Measurements from ENCODE around the gene SRPK3. TPM values are rescaled to one million over a fixed set of nuclear protein-coding genes. Genes with fewer than 3 reads are reported as not detected.

SRPK3 gene
- total RNA-seq, 1 experiment from 2014 or later: 0.46 TPM

DNA sequence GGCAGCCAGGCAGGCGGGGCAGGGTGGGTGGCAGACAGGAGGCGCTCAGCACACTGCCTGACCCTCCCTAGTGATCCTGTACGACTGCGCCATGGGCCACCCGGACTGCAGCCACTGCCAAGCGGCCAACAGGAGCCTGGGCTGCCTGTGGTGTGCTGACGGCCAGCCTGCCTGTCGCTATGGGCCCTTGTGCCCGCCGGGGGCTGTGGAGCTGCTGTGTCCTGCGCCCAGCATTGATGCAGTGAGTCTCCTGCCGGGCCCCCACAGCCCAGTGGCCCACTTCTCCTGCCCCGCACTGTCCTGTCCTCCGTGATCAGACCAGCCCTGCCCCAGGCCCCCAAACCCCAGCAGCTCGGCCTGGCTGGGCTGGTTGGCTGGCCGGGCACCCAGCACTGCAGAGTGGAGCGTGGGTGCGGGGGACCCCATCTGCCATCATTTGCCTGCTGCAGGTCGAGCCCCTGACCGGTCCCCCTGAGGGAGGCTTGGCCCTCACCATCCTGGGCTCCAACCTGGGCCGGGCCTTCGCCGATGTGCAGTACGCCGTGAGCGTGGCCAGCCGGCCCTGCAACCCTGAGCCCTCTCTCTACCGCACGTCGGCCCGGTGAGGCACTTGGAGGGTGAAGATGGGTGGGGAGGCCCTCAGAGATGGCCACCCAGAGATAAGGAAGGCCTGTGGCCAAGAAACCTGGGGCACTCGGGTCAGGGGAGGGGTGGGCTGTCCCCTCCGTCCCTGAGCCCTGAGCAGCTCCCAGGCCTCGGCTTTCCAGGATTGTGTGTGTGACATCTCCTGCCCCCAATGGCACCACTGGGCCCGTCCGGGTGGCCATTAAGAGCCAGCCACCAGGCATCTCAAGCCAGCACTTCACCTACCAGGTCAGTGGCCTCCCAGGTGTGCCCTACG is 9.2 kb upstream of the SRPK3 start:
- no peak for DNase-seq
- no peak overlapping the region for H3K27ac ChIP-seq
- intact Hi-C loops (cut with micrococcal nuclease; ENCODE audit: unreplicated experiment): no loop called here
- POLR2A ChIA-PET (ENCODE audit: unreplicated experiment): interaction anchor here (0.5 kb wide), 1 partner anchor 179 kb away, joined by 6 read pairs; no protein-coding TSS in a partner anchor
- CTCF ChIA-PET: no interaction called here
- no peaks in the 10 kb centered on the region for H3K79me2 ChIP-seq (ENCODE audit: low read depth)
- no peak overlapping the region for H3K4me3 ChIP-seq
- H3K4me1 ChIP-seq (replicated peaks; ENCODE audit: insufficient read depth): no peaks in the 10 kb centered on the region
- no peak overlapping the region for H3K4me2 ChIP-seq
- H3K9me2 ChIP-seq (ENCODE audit: insufficient read depth): no peaks in the 10 kb centered on the region
- H3K9me3 ChIP-seq (ENCODE audit: insufficient read depth, low read depth): no peaks in the 10 kb centered on the region
- H3K27me3 ChIP-seq (ENCODE audit: insufficient read depth, low read depth): no peaks in the 10 kb centered on the region
- no peaks in the 10 kb centered on the region for H3F3A ChIP-seq (ENCODE audit: insufficient read depth, low read depth)
- H3K36me3 ChIP-seq (ENCODE audit: low read depth): no peaks in the 10 kb centered on the region
- TF ChIP-seq EZH2 (IDR thresholded peaks at IDR 0.05; ENCODE audit: low read depth) (no peak), CTCF (conservative IDR thresholded peaks at IDR 0.05) (no peak)
- no peaks in the 10 kb centered on the region for H4K20me1 ChIP-seq (ENCODE audit: insufficient read depth)
- BruUV-seq (replicated peaks): no TSS peak
- H2AFZ ChIP-seq: no peak overlapping the region

- ChIA-PET POLR2A (ENCODE audit: unreplicated experiment) (interaction anchor here (0.5 kb wide), 1 partner anchor 178 kb away, joined by 6 read pairs; no protein-coding TSS in a partner anchor), CTCF (interaction anchor here (0.6 kb wide), 1 partner anchor 86 kb away, joined by 6 read pairs; no protein-coding TSS in a partner anchor)
- Histone ChIP-seq H3K4me1 (replicated peaks; ENCODE audit: insufficient read depth) (no peaks in the 10 kb centered on the region), H3K4me3 (no peak overlapping the region), H3K79me2 (ENCODE audit: low read depth) (no peaks in the 10 kb centered on the region), H3K9me3 (ENCODE audit: insufficient read depth, low read depth) (no peaks in the 10 kb centered on the region), H3F3A (ENCODE audit: insufficient read depth, low read depth) (no peaks in the 10 kb centered on the region), H3K36me3 (ENCODE audit: low read depth) (no peaks in the 10 kb centered on the region), H2AFZ (no peak overlapping the region), H3K4me2 (no peak overlapping the region), H4K20me1 (ENCODE audit: insufficient read depth) (no peaks in the 10 kb centered on the region), H3K27me3 (ENCODE audit: insufficient read depth, low read depth) (no peaks in the 10 kb centered on the region), H3K9me2 (ENCODE audit: insufficient read depth) (no peaks in the 10 kb centered on the region), H3K27ac (no peak overlapping the region)
- TF ChIP-seq CTCF (conservative IDR thresholded peaks at IDR 0.05): no peak
- TF ChIP-seq EZH2 (IDR thresholded peaks at IDR 0.05; ENCODE audit: low read depth): no peak
- no TSS peak for BruUV-seq (replicated peaks)
- no peak for DNase-seq
- intact Hi-C loops (cut with micrococcal nuclease; ENCODE audit: unreplicated experiment): no loop called here
Observed at GRCh38 chrX:153772316-153773217, 8.3 kb upstream of the SRPK3 start.

- no peak overlapping the region for H2AFZ ChIP-seq
- H3K9me3 ChIP-seq (ENCODE audit: insufficient read depth, low read depth): no peaks in the 10 kb centered on the region
- H3K4me3 ChIP-seq: no peak overlapping the region
- H3K4me2 ChIP-seq: no peak overlapping the region
- POLR2A ChIA-PET (ENCODE audit: unreplicated experiment): no interaction called here
- intact Hi-C loops (cut with micrococcal nuclease; ENCODE audit: unreplicated experiment): no loop called here
- CTCF ChIA-PET: no interaction called here
- H3K36me3 ChIP-seq (ENCODE audit: low read depth): no peaks in the 10 kb centered on the region
- no peaks in the 10 kb centered on the region for H3K27me3 ChIP-seq (ENCODE audit: insufficient read depth, low read depth)
- no peaks in the 10 kb centered on the region for H4K20me1 ChIP-seq (ENCODE audit: insufficient read depth)
- H3K9me2 ChIP-seq (ENCODE audit: insufficient read depth): no peaks in the 10 kb centered on the region
- TF ChIP-seq CTCF (conservative IDR thresholded peaks at IDR 0.05): no peak
- TF ChIP-seq EZH2 (IDR thresholded peaks at IDR 0.05; ENCODE audit: low read depth): no peak
- BruUV-seq (replicated peaks): no TSS peak
- no peaks in the 10 kb centered on the region for H3F3A ChIP-seq (ENCODE audit: insufficient read depth, low read depth)
- no peak for DNase-seq
- H3K27ac ChIP-seq: no peak overlapping the region
- no peaks in the 10 kb centered on the region for H3K79me2 ChIP-seq (ENCODE audit: low read depth)
- no peaks in the 10 kb centered on the region for H3K4me1 ChIP-seq (replicated peaks; ENCODE audit: insufficient read depth)
Observed at GRCh38 chrX:153773218-153773611, 7.6 kb upstream of the SRPK3 start.

Measured in PC-9 (cell line).